Activated CD8-positive, alpha-beta T cell treated with anti-CD3 and anti-CD28 coated beads for 36 hours (primary cell): ENCODE results near the gene CMTM7. TPM values are rescaled to one million over a fixed set of nuclear protein-coding genes. Genes with fewer than 3 reads are reported as not detected.

Experiments
- ATAC-seq: fragments of 200-7000 bp; cut with Tn5 transposase; one replicate; pipeline ENCODE4 v1.10.0; 2021; ENCODE audit warnings: mild to moderate bottlenecking, moderate library complexity
- CTCF ChIA-PET: fragments of 350-600 bp; sonication (Branson Sonifier 250); formaldehyde crosslinking; loops from one replicate; lab custom pipeline; 2021; ENCODE audit warnings: antibody characterized with exemption; lab: Charles Lee
- POLR2A ChIA-PET: fragments of 350-600 bp; sonication (Branson Sonifier 250); formaldehyde crosslinking; loops from one replicate; lab custom pipeline; 2021; ENCODE audit warnings: antibody characterized with exemption; lab: Charles Lee
- DNase-seq: peaks from one replicate; pipeline ENCODE4 v3.0.0-alpha.2; 2020
- H3K27ac Mint-ChIP-seq: one replicate; pipeline ENCODE4 v1.8.0; 2021; ENCODE audit warnings: mild to moderate bottlenecking, mixed read lengths
- H3K27me3 Mint-ChIP-seq: one replicate; pipeline ENCODE4 v1.8.0; 2021; ENCODE audit warnings: mixed read lengths
- H3K36me3 Mint-ChIP-seq: one replicate; pipeline ENCODE4 v1.8.0; 2021; ENCODE audit warnings: low read depth, mixed read lengths
- H3K4me1 Mint-ChIP-seq: one replicate; pipeline ENCODE4 v1.8.0; 2021; ENCODE audit warnings: low read depth, mixed read lengths
- H3K4me3 Mint-ChIP-seq: one replicate; pipeline ENCODE4 v1.8.0; 2021; ENCODE audit warnings: mild to moderate bottlenecking, moderate library complexity, mixed read lengths
- H3K9me3 Mint-ChIP-seq: one replicate; pipeline ENCODE4 v1.8.0; 2021; ENCODE audit warnings: mixed read lengths
- intact Hi-C: fragments of 100-400 bp; cut with micrococcal nuclease; formaldehyde crosslinking; loops from one replicate; pipeline ENCODE4 v1.10.0; 2022
- total RNA-seq, 2 experiments: library from RNA; stranded (reverse); gene quantifications; one replicate each; pipeline ENCODE4 v1.2.3, GENCODE V29; 2021
- TF ChIP-seq, protein P1 (sequence below): fragments of 200-600 bp; IDR thresholded peaks from one replicate; pipeline ENCODE4 v1.8.0; 2022; ENCODE audit warnings: antibody characterized with exemption, mild to moderate bottlenecking

Gene CMTM7
- total RNA-seq, 2 experiments from 2014 or later, result 36.1 to 37.2 TPM

DNA sequence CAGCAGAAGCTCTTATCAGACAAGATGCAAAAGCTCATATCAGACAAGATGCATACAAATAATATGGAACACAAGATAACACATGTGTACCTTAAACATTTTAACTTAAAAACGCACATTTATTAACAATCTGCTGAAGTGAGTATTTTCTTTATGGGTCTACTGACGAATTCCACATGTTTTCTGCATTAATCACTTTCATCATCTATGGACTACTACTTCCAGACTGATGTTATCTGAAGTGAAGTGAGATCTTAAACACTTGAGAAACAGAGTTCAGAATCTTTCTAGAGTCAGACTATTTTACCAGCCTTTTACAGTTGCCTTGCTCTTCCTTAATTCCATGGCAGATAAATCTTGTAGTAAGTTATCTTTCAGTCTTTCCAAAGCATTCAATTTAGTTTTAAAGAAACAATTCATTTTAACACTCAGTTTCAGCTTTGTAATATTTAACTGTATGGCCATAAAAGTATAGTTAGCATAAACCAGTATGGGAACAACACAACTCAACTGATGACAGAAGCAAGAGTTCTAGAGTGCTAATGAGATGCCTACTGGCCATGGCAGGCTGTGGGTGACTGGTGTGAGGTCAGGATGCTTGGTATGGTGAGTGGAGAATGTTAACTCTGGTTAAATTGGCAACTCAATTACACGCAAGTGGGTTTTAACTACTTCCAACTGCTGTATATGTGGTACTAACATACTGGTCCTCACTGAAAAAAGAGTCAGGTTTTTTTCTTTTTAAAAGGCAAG is 101.2 kb downstream of the CMTM7 start:
- TF ChIP-seq, protein P1, sequence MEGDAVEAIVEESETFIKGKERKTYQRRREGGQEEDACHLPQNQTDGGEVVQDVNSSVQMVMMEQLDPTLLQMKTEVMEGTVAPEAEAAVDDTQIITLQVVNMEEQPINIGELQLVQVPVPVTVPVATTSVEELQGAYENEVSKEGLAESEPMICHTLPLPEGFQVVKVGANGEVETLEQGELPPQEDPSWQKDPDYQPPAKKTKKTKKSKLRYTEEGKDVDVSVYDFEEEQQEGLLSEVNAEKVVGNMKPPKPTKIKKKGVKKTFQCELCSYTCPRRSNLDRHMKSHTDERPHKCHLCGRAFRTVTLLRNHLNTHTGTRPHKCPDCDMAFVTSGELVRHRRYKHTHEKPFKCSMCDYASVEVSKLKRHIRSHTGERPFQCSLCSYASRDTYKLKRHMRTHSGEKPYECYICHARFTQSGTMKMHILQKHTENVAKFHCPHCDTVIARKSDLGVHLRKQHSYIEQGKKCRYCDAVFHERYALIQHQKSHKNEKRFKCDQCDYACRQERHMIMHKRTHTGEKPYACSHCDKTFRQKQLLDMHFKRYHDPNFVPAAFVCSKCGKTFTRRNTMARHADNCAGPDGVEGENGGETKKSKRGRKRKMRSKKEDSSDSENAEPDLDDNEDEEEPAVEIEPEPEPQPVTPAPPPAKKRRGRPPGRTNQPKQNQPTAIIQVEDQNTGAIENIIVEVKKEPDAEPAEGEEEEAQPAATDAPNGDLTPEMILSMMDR, result no peak
- Mint-ChIP-seq H3K36me3 (peaks cover 20% of the 10 kb centered on the region), H3K4me3 (no peak overlapping the region), H3K9me3 (no peaks in the 10 kb centered on the region), H3K27ac (no peak overlapping the region), H3K27me3 (no peaks in the 10 kb centered on the region), H3K4me1 (peaks cover 10% of the 10 kb centered on the region)
- POLR2A ChIA-PET, result interaction anchor here (0.5 to 0.9 kb wide), 3 partner anchors 10 to 22 kb away, joined by 3 to 4 read pairs (median 3); partner anchors contain the start of gene CMTM6
- intact Hi-C loops, result no loop called here
- CTCF ChIA-PET, result interaction anchor here (0.9 to 2.9 kb wide), 4 partner anchors 9 to 24 kb away, joined by 3 to 11 read pairs (median 4); no protein-coding TSS in a partner anchor
- DNase-seq (no peak), ATAC-seq (no peak)

GRCh38 chr3:32493437-32494414 is 102.1 kb downstream of the CMTM7 start:
- no peak for DNase-seq
- Mint-ChIP-seq H3K36me3 (peaks cover 14% of the 10 kb centered on the region), H3K27me3 (no peaks in the 10 kb centered on the region), H3K4me3 (no peak overlapping the region), H3K4me1 (peaks cover 11% of the 10 kb centered on the region), H3K9me3 (no peaks in the 10 kb centered on the region), H3K27ac (no peak overlapping the region)
- ATAC-seq, result peak; percentile 51
- CTCF ChIA-PET, result interaction anchor here (0.9 to 2.9 kb wide), 3 partner anchors 8 to 25 kb away, joined by 3 to 11 read pairs (median 4); no protein-coding TSS in a partner anchor
- POLR2A ChIA-PET, result interaction anchor here (0.7 to 0.9 kb wide), 2 partner anchors 9 to 11 kb away, joined by 3 to 4 read pairs; partner anchors contain the start of gene CMTM6
- intact Hi-C loops, result no loop called here
- TF ChIP-seq, protein P1, result no peak

GRCh38 chr3:32495085-32495484 is 103.4 kb downstream of the CMTM7 start:
- H3K9me3 Mint-ChIP-seq, result no peaks in the 10 kb centered on the region
- intact Hi-C loops, result no loop called here
- TF ChIP-seq, protein P1, result no peak
- H3K4me1 Mint-ChIP-seq, result peaks cover 18% of the 10 kb centered on the region
- ATAC-seq (no peak), DNase-seq (no peak)
- H3K4me3 Mint-ChIP-seq, result no peak overlapping the region
- H3K27me3 Mint-ChIP-seq, result no peaks in the 10 kb centered on the region
- H3K27ac Mint-ChIP-seq, result no peak overlapping the region
- POLR2A ChIA-PET, result no interaction called here
- H3K36me3 Mint-ChIP-seq, result peaks cover 15% of the 10 kb centered on the region
- CTCF ChIA-PET, result no interaction called here

GRCh38 chr3:32495609-32496008 is 104.0 kb downstream of the CMTM7 start:
- intact Hi-C loops, result no loop called here
- Mint-ChIP-seq H3K4me3 (no peak overlapping the region), H3K9me3 (no peaks in the 10 kb centered on the region), H3K27ac (no peak overlapping the region), H3K27me3 (no peaks in the 10 kb centered on the region), H3K4me1 (peaks cover 22% of the 10 kb centered on the region), H3K36me3 (peaks cover 15% of the 10 kb centered on the region)
- TF ChIP-seq, protein P1, result no peak
- CTCF ChIA-PET, result no interaction called here
- ATAC-seq (no peak), DNase-seq (no peak)
- POLR2A ChIA-PET, result no interaction called here
